Esophagus squamous epithelium (tissue), 5 donors: ENCODE data around the gene FEZ2. TPM values are rescaled to one million over a fixed set of nuclear protein-coding genes. Genes with fewer than 3 reads are reported as not detected.

Source experiments
- DNase-seq: peaks from one replicate; lab custom pipeline; 2025; lab: John Stamatoyannopoulos, UW
- H3K27ac ChIP-seq, 4 donors: fragments of 200-600 bp; sonication (generic); one replicate each; pipeline ENCODE4 v1.5.1; 2016 to 2019; ENCODE audit warnings: mild to moderate bottlenecking in 1 of 4
- H3K27me3 ChIP-seq, 4 donors: fragments of 200-600 bp; sonication (generic); 1 replicate in 3 of 4; 2 replicates in 1 of 4; pipeline versions ENCODE4 v1.5.1 to v1.6.0; 2017 to 2021; ENCODE audit warnings: antibody characterized with exemption in 1 of 4
- H3K36me3 ChIP-seq, 3 donors: fragments of 200-600 bp; sonication (generic); one replicate each; pipeline ENCODE4 v1.5.1; 2016 to 2019
- H3K4me1 ChIP-seq, 3 donors: fragments of 200-600 bp; sonication (generic); one replicate each; pipeline ENCODE4 v1.5.1; 2017 to 2019
- H3K4me3 ChIP-seq, 4 donors: fragments of 200-600 bp; sonication (generic); 1 replicate in 3 of 4; 2 replicates in 1 of 4; pipeline ENCODE4 v1.5.1; 2016 to 2019; ENCODE audit warnings: mild to moderate bottlenecking in 2 of 4, moderate library complexity in 1 of 4
- H3K9me3 ChIP-seq, 3 donors: fragments of 200-600 bp; sonication (generic); one replicate each; pipeline ENCODE4 v1.5.1; 2016 to 2019
- POLR2A ChIP-seq, 4 donors: fragments of 450-650 bp; IDR thresholded peaks; one replicate each; pipeline ENCODE4 v1.6.1; 2017; ENCODE audit warnings: antibody characterized with exemption in 4 of 4, mild to moderate bottlenecking in 4 of 4, moderate library complexity in 3 of 4
- WGBS, 2 donors: methylation state at CpG; one replicate each; pipeline ENCODE4 v1.1.5; 2018; 5-methylcytosine and 5-hydroxymethylcytosine counted together
- intact Hi-C: fragments of 100-400 bp; cut with DNase I; formaldehyde crosslinking; loops from one replicate; pipeline ENCODE4 v1.15.0; 2022
- total RNA-seq, 4 donors: library from RNA; depleted of rRNA; stranded (reverse); fragments of >200 nt; gene quantifications; one replicate each; pipeline ENCODE4 v1.1.0, GENCODE V29; 2016
- TF ChIP-seq, protein P1 (sequence below), 6 experiments: fragments of 450-650 bp in 4 of 6; fragments of 200-600 bp in 2 of 6; sonication (generic) in 2 of 6; IDR thresholded peaks; one replicate each; pipeline ENCODE4 v1.5.1; 2016 to 2019; ENCODE audit warnings: antibody characterized with exemption in 6 of 6, mild to moderate bottlenecking in 4 of 6, moderate library complexity in 4 of 6
- donor health status: DM: yes; HTN: yes; CAD: no.

FEZ2 gene
- total RNA-seq, 4 donors from 2014 or later, result 9.2 to 34.9 (median 26.4) TPM

GRCh38 chr2:36545871-36546416, 52.0 kb downstream of the FEZ2 start:
- TF ChIP-seq, protein P1, sequence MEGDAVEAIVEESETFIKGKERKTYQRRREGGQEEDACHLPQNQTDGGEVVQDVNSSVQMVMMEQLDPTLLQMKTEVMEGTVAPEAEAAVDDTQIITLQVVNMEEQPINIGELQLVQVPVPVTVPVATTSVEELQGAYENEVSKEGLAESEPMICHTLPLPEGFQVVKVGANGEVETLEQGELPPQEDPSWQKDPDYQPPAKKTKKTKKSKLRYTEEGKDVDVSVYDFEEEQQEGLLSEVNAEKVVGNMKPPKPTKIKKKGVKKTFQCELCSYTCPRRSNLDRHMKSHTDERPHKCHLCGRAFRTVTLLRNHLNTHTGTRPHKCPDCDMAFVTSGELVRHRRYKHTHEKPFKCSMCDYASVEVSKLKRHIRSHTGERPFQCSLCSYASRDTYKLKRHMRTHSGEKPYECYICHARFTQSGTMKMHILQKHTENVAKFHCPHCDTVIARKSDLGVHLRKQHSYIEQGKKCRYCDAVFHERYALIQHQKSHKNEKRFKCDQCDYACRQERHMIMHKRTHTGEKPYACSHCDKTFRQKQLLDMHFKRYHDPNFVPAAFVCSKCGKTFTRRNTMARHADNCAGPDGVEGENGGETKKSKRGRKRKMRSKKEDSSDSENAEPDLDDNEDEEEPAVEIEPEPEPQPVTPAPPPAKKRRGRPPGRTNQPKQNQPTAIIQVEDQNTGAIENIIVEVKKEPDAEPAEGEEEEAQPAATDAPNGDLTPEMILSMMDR (IDR thresholded peaks at IDR 0.05), result no peak
- no peak for TF ChIP-seq POLR2A (IDR thresholded peaks at IDR 0.05)
- no peaks in the 10 kb centered on the region for H3K27me3 ChIP-seq
- intact Hi-C loops, result no loop called here
- H3K9me3 ChIP-seq, result no peaks in the 10 kb centered on the region
- no peak overlapping the region for H3K27ac ChIP-seq
- H3K36me3 ChIP-seq, result peaks cover 0 to 96% (median 16%) of the 10 kb centered on the region in 3 donors
- DNase-seq, result no peak
- H3K4me1 ChIP-seq, result no peaks in the 10 kb centered on the region
- WGBS, 2 donors, result 0 to 40% methylated on average over 1 of the region's 1 CpG
- H3K4me3 ChIP-seq, result no peak overlapping the region

DNA sequence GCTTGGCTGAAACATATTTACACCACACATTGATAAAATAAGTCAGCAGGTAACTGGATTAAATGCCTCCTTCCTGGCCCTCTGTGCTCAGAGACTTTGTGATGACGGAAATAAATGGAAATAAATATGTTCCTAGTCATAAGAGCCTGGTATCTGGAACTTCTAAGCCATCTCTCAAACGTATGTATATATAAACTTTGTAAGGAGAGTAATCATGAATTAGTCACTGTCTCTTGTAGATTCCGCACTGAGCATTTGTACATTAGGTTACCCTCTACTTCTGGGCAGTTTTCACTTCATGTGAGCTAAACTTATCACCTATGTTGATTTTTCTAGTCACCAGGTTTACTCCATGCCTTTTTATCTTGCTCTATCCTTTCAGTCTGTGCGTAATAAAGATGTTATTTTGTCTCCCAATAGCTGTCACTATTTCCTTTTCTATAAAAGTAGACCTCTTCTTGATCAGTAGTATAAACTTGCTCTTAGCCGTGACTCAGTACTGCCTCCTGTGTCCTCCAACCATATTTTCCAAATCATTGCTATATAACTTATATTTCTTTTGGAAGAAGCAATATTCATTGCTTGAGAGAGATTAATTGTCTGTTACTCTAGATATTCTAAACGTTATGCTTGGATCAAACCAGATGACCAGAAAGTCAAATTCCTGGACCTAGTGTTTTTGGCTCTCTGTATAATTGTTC, 53.2 kb downstream of the FEZ2 start:
- TF ChIP-seq POLR2A (IDR thresholded peaks at IDR 0.05), result no peak
- TF ChIP-seq, protein P1 (IDR thresholded peaks at IDR 0.05), result peak in 1 of 6 experiments; percentile 14
- H3K4me3 ChIP-seq, result no peak overlapping the region
- H3K27me3 ChIP-seq, result no peaks in the 10 kb centered on the region
- peaks cover 0 to 99% (median 11%) of the 10 kb centered on the region in 3 donors for H3K36me3 ChIP-seq
- no peak overlapping the region for H3K27ac ChIP-seq
- DNase-seq, result no peak
- no peaks in the 10 kb centered on the region for H3K9me3 ChIP-seq
- 77 to 83% methylated on average over 6 of the region's 6 CpGs for WGBS, 2 donors
- intact Hi-C loops, result no loop called here
- no peaks in the 10 kb centered on the region for H3K4me1 ChIP-seq

DNA sequence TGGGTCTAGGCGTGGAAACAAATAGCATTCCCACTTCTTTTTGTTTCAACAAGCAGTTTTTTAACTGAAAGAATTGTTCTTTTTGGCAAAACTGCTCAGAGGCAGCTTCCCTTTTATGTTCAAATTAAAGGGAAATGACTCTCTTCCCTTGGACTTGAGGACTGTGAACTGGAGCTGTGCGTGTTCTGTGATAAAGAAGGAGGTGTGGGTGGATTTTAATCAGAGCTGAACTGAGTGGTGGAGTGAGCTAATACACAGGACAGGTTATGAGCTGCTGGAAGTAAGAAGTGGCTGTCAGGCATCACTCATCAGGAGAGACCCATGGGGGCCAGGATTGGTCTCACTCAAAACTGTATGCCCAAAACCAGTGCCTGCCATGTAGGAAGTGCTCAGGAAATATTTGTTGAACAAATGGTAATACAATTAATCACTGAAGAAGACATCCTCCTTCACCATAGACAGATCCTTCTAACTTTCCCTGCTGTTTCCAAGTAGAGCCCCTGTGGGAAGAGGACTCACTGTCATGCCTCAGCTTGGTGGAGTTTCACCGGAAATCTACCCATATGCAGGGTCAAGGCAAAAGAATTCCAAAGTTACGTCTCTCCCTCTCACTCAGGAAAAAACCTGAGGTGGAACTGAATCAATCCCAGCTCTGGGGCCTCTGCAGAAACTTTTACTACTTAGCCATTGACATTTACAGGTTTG, 55.9 kb downstream of the FEZ2 start:
- H3K4me3 ChIP-seq, result no peak overlapping the region
- no peaks in the 10 kb centered on the region for H3K4me1 ChIP-seq
- intact Hi-C loops, result no loop called here
- no peak for DNase-seq
- TF ChIP-seq, protein P1 (IDR thresholded peaks at IDR 0.05), result no peak
- TF ChIP-seq POLR2A (IDR thresholded peaks at IDR 0.05), result no peak
- H3K9me3 ChIP-seq, result no peaks in the 10 kb centered on the region
- H3K36me3 ChIP-seq, result peaks cover 0 to 99% (median 4%) of the 10 kb centered on the region in 3 donors
- no peaks in the 10 kb centered on the region for H3K27me3 ChIP-seq
- 65 to 90% methylated on average over 4 of the region's 4 CpGs for WGBS, 2 donors
- H3K27ac ChIP-seq, result peak overlapping the region in 3 of 4 donors; percentile 13 to 57 (median 19)

DNA sequence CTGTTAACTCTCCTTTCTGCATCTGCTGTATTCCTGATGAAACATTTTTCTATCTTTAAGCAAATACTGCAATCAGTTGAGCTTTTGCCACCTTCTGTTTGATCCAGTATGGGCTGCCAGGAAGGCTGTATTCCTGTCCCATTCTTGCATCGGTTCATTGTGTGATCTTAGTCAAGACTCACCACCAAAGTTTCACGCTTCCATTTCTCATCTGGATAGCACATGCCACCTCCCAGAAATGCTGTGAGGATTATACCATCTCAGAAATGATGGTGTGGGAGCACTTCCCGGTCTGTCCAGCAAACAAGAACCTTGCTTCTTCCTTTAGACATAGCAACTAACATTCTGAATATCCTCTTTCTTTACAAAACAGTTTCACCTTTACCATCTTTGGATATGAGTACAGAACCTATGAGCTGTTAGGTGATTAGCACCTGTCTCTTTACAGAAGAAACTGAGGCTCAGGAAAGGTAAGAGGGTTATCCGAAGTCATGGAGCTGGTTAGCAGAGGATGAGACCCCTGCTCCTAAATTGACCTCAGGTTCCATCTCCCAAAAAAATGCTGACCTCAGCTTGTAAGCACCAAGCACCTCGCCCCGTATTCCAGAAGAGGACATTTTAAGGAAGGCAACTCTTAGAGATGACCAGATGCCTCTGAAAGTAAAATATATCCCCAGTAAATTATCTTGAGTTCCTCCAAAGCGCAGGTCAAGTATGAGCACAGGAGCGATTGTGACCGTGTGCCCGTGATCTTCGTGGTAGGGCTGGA, 56.8 kb downstream of the FEZ2 start:
- no peak overlapping the region for H3K4me3 ChIP-seq
- H3K27me3 ChIP-seq, result no peaks in the 10 kb centered on the region
- no peak for TF ChIP-seq POLR2A (IDR thresholded peaks at IDR 0.05)
- TF ChIP-seq, protein P1 (IDR thresholded peaks at IDR 0.05), result no peak
- H3K9me3 ChIP-seq, result no peaks in the 10 kb centered on the region
- H3K36me3 ChIP-seq, result peaks cover 0 to 99% (median 4%) of the 10 kb centered on the region in 3 donors
- WGBS, 2 donors, result 89 to 94% methylated on average over 11 of the region's 11 CpGs
- intact Hi-C loops, result no loop called here
- no peak for DNase-seq
- peak overlapping the region in 3 of 4 donors; percentile 13 to 57 (median 19) for H3K27ac ChIP-seq
- H3K4me1 ChIP-seq, result no peaks in the 10 kb centered on the region
